Measurements from ENCODE around the gene MED27. TPM values are rescaled to one million over a fixed set of nuclear protein-coding genes. Genes with fewer than 3 reads are reported as not detected.

The MED27 gene
- total RNA-seq, 4 donors from 2014 or later: 10.9 to 23.1 (median 13.5) TPM

DNA sequence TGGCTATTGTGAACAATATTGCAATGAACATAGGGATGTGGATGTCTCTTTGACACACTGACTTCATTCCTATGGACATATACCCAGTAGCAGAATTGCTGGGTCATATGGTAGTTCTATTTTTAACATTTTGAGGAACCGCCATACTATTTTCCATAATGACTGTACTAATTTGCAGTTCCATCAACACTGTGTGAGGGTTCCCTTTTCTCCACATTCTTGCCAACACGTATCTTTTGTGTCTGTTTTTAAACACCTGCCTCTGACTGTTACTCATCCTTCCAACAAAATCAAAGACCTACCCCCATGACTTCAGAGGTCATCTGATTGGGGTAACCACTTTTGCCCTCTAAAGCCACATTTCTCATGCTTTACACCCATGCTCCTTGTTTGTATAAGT is 133.5 kb downstream of the MED27 start:
- DNase-seq (ENCODE audit: low spot score) (no peak), ATAC-seq (ENCODE audit: low FRiP score) (no peak)
- TF ChIP-seq, protein P1, sequence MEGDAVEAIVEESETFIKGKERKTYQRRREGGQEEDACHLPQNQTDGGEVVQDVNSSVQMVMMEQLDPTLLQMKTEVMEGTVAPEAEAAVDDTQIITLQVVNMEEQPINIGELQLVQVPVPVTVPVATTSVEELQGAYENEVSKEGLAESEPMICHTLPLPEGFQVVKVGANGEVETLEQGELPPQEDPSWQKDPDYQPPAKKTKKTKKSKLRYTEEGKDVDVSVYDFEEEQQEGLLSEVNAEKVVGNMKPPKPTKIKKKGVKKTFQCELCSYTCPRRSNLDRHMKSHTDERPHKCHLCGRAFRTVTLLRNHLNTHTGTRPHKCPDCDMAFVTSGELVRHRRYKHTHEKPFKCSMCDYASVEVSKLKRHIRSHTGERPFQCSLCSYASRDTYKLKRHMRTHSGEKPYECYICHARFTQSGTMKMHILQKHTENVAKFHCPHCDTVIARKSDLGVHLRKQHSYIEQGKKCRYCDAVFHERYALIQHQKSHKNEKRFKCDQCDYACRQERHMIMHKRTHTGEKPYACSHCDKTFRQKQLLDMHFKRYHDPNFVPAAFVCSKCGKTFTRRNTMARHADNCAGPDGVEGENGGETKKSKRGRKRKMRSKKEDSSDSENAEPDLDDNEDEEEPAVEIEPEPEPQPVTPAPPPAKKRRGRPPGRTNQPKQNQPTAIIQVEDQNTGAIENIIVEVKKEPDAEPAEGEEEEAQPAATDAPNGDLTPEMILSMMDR (IDR thresholded peaks at IDR 0.05): no peak

DNA sequence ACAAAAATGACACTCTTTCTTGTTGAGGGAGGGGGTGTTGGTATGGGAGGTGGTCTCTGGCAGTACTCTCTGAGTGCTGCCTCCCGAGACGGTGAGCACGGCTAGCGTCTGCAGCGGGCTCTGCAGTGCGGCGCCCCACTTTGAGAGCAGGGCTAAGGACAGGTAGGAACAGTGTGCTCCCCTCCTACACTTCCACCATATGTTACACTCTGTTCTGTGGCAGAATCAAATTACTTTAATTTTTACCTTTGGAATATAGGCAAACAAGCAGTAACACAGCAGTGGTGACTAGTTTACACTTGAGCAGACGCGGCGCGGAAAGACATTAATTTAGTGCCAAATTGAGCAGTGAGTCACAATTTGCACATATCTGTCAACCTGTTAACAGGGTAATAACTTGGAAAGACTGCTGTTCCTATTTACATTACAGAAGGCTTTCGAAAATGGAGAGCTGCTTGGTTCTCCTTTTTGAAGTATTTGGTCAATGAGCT is 136.3 kb downstream of the MED27 start:
- ATAC-seq (ENCODE audit: low FRiP score) (no peak), DNase-seq (ENCODE audit: low spot score) (no peak)
- TF ChIP-seq, protein P1 (IDR thresholded peaks at IDR 0.05): no peak

DNA sequence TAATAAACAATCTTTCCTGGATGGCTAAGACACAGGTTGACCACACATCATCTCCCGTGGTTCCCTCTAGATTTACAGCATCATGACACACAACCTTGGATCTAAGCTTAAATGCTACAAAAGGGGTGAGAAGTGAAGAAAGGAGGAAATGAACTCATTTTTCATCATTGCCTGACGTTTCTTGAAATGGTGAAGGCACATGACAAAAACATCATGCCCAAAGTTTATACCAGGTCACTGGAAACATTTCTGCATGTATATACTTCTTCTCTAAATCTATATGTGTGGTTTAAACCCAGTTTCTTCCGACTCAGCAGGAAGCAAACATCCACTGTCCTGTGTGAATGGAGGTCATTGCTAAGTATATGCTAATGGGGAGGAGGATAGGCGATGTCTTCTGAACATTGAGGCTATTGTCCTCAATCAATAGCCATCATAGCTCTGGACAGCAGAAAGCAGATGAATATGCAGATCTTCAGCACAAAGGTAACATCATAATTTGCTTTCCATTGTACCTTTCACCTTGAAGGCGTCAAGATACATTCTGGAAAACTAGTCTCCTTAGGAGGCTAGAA is 137.4 kb downstream of the MED27 start:
- DNase-seq (ENCODE audit: low spot score) (no peak), ATAC-seq (ENCODE audit: low FRiP score) (no peak)
- TF ChIP-seq, protein P1 (IDR thresholded peaks at IDR 0.05): no peak

DNA sequence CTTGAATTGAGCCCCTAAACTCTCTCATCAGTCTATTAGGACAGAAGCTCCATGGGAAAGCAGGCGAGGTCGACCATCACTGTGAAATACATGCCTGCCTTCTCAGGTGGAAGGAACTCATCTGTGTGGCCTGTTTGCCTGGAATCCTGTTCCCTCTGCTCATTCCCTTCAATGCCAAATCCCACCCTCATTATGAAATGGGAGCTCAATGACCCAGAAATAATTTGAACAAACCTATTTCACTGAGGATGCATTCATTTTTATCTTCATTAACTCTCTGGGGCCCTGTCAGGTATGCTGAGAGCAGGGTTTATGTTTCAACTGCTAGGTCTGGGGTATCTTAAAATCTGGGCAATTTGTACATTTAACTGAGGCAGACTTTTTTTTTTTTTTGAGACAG is 142.2 kb downstream of the MED27 start:
- ATAC-seq (ENCODE audit: low FRiP score) (no peak), DNase-seq (ENCODE audit: low spot score) (no peak)
- TF ChIP-seq, protein P1 (IDR thresholded peaks at IDR 0.05): no peak

DNA sequence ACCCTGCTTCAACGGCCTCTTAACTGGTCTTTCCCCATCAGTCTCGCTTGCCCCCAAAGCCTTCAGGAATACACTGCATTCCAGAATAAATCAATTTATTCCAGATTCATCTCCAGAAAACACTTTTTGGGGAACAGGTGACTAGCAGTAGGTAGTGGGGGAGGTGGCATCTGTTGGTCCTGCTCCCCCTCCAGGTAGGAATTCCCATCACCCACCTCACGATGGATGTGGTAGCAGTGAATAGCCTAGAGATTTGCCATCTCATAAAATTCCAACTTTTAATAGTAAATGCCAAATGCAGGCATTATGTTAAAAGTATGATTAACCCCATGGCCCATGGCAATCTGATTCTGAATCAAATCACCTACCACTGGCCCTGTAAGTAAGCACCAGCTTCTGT is 142.7 kb downstream of the MED27 start:
- ATAC-seq (ENCODE audit: low FRiP score): no peak
- TF ChIP-seq, protein P1 (IDR thresholded peaks at IDR 0.05): no peak
- DNase-seq (ENCODE audit: low spot score): no peak

DNA sequence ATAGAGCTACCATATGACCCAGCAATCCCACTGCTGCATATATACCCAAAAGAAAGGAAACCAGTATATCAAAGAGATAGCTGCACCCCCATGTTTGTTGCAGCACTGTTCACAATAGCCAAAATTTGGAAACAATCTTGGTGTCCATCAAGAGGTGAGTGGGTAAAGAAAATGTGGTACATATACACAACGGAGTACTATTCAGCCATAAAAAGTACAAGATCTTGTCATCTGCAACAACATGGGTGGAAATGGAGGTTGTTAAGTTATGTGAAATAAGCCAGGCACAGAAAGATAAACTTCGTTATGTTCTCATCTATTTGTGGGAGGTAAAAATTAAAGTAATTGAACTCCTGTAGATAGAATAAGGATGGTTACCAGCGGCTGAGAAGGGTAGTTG is 145.0 kb downstream of the MED27 start:
- TF ChIP-seq, protein P1 (IDR thresholded peaks at IDR 0.05): no peak
- no peak for ATAC-seq (ENCODE audit: low FRiP score)

DNA sequence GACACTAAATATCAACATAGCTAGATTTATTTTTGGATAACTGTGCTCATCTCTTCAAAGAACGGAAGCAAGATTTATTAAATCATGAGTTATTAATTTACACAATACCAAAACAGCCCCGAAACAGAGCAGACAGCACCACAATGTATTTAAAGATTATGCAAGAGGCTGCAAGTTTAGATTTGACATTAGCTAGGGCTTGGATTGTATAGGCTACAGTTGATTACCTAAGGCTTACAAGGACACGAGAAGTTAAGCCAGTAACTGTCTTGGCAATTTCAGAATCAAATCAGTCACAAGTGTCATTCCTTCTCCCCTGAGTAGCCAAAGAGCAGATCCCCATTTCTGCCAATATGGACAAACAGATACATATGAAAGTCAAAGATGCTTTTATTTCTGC is 152.6 kb downstream of the MED27 start:
- TF ChIP-seq, protein P1 (IDR thresholded peaks at IDR 0.05): no peak
- no peak for DNase-seq (ENCODE audit: low spot score)
- no peak for ATAC-seq (ENCODE audit: low FRiP score)

More for the DNA sequence above, 145.0 kb downstream of the MED27 start:
- DNase-seq (ENCODE audit: low spot score): no peak

All from omental fat pad (tissue), 4 donors.